Measurements from ENCODE around the gene CACNA1I. TPM values are rescaled to one million over a fixed set of nuclear protein-coding genes. Genes with fewer than 3 reads are reported as not detected.

The CACNA1I gene
- polyA plus RNA-seq, 1 of the 3 experiments (the other 2 are of a cell fraction) = not detected

DNA sequence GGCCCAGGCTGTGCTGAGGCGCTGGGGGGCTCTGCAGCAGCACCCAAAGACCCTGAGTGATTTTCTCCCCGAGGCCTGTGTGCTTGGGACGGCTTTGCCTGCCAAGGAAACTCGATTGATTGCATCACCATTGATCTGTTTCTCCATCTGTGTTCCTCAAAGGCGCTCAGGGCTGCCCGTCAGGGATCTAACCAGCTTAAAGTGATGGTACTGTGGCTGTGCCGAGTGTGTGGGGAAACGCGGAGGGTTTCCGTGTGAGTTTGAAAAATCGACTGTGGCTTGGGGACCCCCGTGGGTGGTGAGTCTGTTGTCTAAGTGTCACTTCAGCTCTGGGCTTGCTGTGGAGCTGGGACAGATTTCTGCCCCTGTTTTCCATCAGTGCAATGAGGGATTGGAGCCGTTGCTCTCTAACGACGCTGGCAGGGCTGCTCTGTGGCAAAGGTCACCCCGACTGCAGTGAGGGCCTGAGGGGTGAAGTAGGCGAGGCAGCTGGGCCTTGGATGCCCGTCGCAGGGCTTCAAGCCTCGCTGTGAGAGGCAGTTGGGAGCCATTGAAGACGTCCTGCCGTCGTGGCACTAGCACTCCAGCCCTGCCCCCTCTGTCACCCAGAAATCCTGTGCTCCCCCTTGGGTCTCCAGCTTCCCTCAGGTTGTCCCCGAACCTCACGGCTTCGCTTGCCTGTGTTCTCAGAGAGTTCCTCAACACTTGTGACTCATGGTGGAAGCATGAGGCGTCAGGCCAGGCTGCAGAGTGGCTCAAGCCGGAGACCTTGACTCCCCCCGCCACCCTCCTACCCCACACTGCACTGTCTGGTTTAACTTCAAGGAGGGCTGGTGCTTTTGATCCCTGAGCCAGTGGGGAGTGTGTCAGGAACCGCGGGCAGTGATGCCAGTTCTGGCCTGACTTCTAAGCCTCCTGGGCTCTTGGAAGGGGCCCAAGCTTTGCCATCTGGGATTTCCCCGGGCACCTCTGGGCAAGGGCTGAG is 21.8 kb downstream of the CACNA1I start (continued):
- TF ChIP-seq, protein P1, sequence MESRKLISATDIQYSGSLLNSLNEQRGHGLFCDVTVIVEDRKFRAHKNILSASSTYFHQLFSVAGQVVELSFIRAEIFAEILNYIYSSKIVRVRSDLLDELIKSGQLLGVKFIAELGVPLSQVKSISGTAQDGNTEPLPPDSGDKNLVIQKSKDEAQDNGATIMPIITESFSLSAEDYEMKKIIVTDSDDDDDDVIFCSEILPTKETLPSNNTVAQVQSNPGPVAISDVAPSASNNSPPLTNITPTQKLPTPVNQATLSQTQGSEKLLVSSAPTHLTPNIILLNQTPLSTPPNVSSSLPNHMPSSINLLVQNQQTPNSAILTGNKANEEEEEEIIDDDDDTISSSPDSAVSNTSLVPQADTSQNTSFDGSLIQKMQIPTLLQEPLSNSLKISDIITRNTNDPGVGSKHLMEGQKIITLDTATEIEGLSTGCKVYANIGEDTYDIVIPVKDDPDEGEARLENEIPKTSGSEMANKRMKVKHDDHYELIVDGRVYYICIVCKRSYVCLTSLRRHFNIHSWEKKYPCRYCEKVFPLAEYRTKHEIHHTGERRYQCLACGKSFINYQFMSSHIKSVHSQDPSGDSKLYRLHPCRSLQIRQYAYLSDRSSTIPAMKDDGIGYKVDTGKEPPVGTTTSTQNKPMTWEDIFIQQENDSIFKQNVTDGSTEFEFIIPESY (IDR thresholded peaks at IDR 0.05; ENCODE audit: borderline replicate concordance, low read depth) = no peak
- TF ChIP-seq ELF1 (IDR thresholded peaks at IDR 0.05) (no peak), NFIC (IDR thresholded peaks at IDR 0.05; ENCODE audit: borderline replicate concordance) (peak; percentile 44), GATA2 (CRISPR knock-in tag; IDR thresholded peaks at IDR 0.05) (no peak), CHD2 (IDR thresholded peaks at IDR 0.05; ENCODE audit: low read length, partially characterized antibody) (no peak), POLR2AphosphoS5 (IDR thresholded peaks at IDR 0.05; ENCODE audit: low read depth, low read length) (no peak), RFX5 (IDR thresholded peaks at IDR 0.05; ENCODE audit: low read length) (no peak), FOXM1 (IDR thresholded peaks at IDR 0.05; ENCODE audit: low read depth) (no peak), EP300 (IDR thresholded peaks at IDR 0.05; ENCODE audit: borderline replicate concordance in 1 of 2, low read depth in 1 of 2, low read length in 1 of 2) (no peak), MXI1 (IDR thresholded peaks at IDR 0.05; ENCODE audit: low read depth, low read length) (no peak), YY1 (IDR thresholded peaks at IDR 0.05; ENCODE audit: low read depth) (no peak), TCF12 (IDR thresholded peaks at IDR 0.05) (peak; percentile 53; the same call in 1 of the 2 replicates), JUND (IDR thresholded peaks at IDR 0.05) (peak; percentile 54), NRF1 (IDR thresholded peaks at IDR 0.05; ENCODE audit: low read depth, low read length) (no peak), EZH2phosphoT487 (IDR thresholded peaks at IDR 0.05; ENCODE audit: borderline replicate concordance, low read depth) (no peak)
- TF ChIP-seq, protein P2, sequence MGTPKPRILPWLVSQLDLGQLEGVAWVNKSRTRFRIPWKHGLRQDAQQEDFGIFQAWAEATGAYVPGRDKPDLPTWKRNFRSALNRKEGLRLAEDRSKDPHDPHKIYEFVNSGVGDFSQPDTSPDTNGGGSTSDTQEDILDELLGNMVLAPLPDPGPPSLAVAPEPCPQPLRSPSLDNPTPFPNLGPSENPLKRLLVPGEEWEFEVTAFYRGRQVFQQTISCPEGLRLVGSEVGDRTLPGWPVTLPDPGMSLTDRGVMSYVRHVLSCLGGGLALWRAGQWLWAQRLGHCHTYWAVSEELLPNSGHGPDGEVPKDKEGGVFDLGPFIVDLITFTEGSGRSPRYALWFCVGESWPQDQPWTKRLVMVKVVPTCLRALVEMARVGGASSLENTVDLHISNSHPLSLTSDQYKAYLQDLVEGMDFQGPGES (IDR thresholded peaks at IDR 0.05; ENCODE audit: low read depth, low read length) = no peak
- TF ChIP-seq, protein P3, sequence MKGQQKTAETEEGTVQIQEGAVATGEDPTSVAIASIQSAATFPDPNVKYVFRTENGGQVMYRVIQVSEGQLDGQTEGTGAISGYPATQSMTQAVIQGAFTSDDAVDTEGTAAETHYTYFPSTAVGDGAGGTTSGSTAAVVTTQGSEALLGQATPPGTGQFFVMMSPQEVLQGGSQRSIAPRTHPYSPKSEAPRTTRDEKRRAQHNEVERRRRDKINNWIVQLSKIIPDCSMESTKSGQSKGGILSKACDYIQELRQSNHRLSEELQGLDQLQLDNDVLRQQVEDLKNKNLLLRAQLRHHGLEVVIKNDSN (IDR thresholded peaks at IDR 0.05; ENCODE audit: borderline replicate concordance, low read depth) = no peak
- TF ChIP-seq, protein P4, sequence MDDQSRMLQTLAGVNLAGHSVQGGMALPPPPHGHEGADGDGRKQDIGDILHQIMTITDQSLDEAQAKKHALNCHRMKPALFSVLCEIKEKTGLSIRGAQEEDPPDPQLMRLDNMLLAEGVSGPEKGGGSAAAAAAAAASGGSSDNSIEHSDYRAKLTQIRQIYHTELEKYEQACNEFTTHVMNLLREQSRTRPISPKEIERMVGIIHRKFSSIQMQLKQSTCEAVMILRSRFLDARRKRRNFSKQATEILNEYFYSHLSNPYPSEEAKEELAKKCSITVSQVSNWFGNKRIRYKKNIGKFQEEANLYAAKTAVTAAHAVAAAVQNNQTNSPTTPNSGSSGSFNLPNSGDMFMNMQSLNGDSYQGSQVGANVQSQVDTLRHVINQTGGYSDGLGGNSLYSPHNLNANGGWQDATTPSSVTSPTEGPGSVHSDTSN (IDR thresholded peaks at IDR 0.05) = no peak

Measured in SK-N-SH (cell line).